Kidney (tissue), 14 donors: Measurements from ENCODE around the gene AUTS2. TPM values are rescaled to one million over a fixed set of nuclear protein-coding genes. Genes with fewer than 3 reads are reported as not detected.

Experiments
- DNase-seq, 5 donors: peaks; one replicate each; pipeline ENCODE4 v3.0.0-alpha.2; 2013 to 2020
- FAIRE-seq: peaks from 2 replicates; lab custom pipeline; 2012; peaks lifted over from hg19 to GRCh38; lab: Jason Lieb, UNC
- H3K27ac ChIP-seq, 2 donors: one replicate each; pipeline ENCODE4 v1.7.0; 2013; ENCODE audit warnings: low read depth in 2 of 2, low read length in 2 of 2, inconsistent platforms in 1 of 2
- H3K27me3 ChIP-seq: one replicate; pipeline ENCODE4 v1.7.1; 2013; ENCODE audit warnings: low read length, inconsistent platforms; ENCODE audit not compliant: control insufficient read depth, insufficient read depth
- H3K36me3 ChIP-seq, 3 donors: one replicate each; pipeline versions ENCODE4 v1.7.0 to v1.7.1; 2013; ENCODE audit warnings: low read length in 3 of 3, control low read depth in 1 of 3, inconsistent platforms in 1 of 3; ENCODE audit not compliant: insufficient read depth in 3 of 3, control insufficient read depth in 2 of 3
- H3K4me1 ChIP-seq, 3 donors: one replicate each; pipeline versions ENCODE4 v1.7.0 to v1.7.1; 2013; ENCODE audit warnings: low read length in 3 of 3, inconsistent platforms in 1 of 3, low read depth in 1 of 3; ENCODE audit not compliant: control insufficient read depth in 2 of 3, insufficient read depth in 2 of 3
- H3K4me3 ChIP-seq, 3 donors: one replicate each; pipeline versions ENCODE4 v1.7.0 to v1.8.1; 2013; ENCODE audit warnings: low read length in 3 of 3, control low read depth in 1 of 3, inconsistent platforms in 1 of 3
- H3K9ac ChIP-seq, 3 donors: one replicate each; pipeline versions ENCODE4 v1.7.0 to v1.7.1; 2013; ENCODE audit warnings: low read length in 3 of 3, control low read depth in 1 of 3, inconsistent platforms in 1 of 3
- H3K9me3 ChIP-seq, 3 donors: one replicate each; pipeline versions ENCODE4 v1.7.0 to v1.7.1; 2013; ENCODE audit warnings: low read length in 3 of 3, control low read depth in 1 of 3, inconsistent platforms in 1 of 3; ENCODE audit not compliant: control insufficient read depth in 2 of 3, insufficient read depth in 1 of 3
- CTCF ChIP-seq: IDR thresholded peaks from 3 replicates; pipeline ENCODE4 v1.5.1; 2012; ENCODE audit warnings: mild to moderate bottlenecking, moderate library complexity, borderline replicate concordance; ENCODE audit not compliant: insufficient read depth; ENCODE audit errors: extremely low read depth
- intact Hi-C: fragments of 100-400 bp; cut with DNase I; formaldehyde crosslinking; loops from one replicate; pipeline ENCODE4 v1.11.1; 2022
- polyA plus RNA-seq: library from polyadenylated mRNA; stranded (reverse); fragments of 350-450 nt; fragmentation: Illumina TruSeq; extraction: RNeasy Lipid Tissue Mini Kit (QIAGEN cat#74804); gene quantifications from one replicate; pipeline ENCODE4 v1.2.3, GENCODE V29; 2014; ENCODE audit warnings: low read depth, low replicate concordance; ENCODE audit not compliant: insufficient read depth
- total RNA-seq: library from RNA; stranded (reverse); fragmentation: NEBNext Ultra II Directional; extraction: Animal tissue kit (Norgen Biotek cat#: 25700); gene quantifications from one replicate; pipeline ENCODE4 v1.2.1, GENCODE V29; 2021
- donor health status: control.
- donor health status: control.
- donor health status: control.
- donor health status: control.
- donor health status: control.
- donor health status: DM: yes; HTN: yes; CAD: no.
- donor health status: Normal renal cell carcinoma (clear cell type).

AUTS2 gene
- total and polyA plus RNA-seq, 2 donors from 2014 or later = 5.2 to 33.8 TPM

GRCh38 chr7:69657331-69657730 is 59.1 kb downstream of the AUTS2 start:
- FAIRE-seq (no peak), DNase-seq (no peak)
- TF ChIP-seq CTCF = no peak
- H3K4me1 ChIP-seq = no peaks in the 10 kb centered on the region
- no peaks in the 10 kb centered on the region for H3K36me3 ChIP-seq
- no peaks in the 10 kb centered on the region for H3K9me3 ChIP-seq
- intact Hi-C loops = no loop called here
- no peak overlapping the region for H3K4me3 ChIP-seq
- H3K27me3 ChIP-seq = no peaks in the 10 kb centered on the region
- H3K27ac ChIP-seq = no peak overlapping the region
- no peak overlapping the region for H3K9ac ChIP-seq

- H3K9ac ChIP-seq = no peak overlapping the region
- no peak for TF ChIP-seq CTCF
- DNase-seq (no peak), FAIRE-seq (no peak)
- H3K4me3 ChIP-seq = no peak overlapping the region
- intact Hi-C loops = no loop called here
- H3K9me3 ChIP-seq = no peaks in the 10 kb centered on the region
- H3K4me1 ChIP-seq = no peaks in the 10 kb centered on the region
- no peaks in the 10 kb centered on the region for H3K27me3 ChIP-seq
- no peak overlapping the region for H3K27ac ChIP-seq
- no peaks in the 10 kb centered on the region for H3K36me3 ChIP-seq
These were observed 59.7 kb downstream of the AUTS2 start for GRCh38 chr7:69657985-69658384.

GRCh38 chr7:69659983-69660382 is 61.7 kb downstream of the AUTS2 start:
- intact Hi-C loops = no loop called here
- Histone ChIP-seq H3K4me3 (no peak overlapping the region), H3K9ac (no peak overlapping the region), H3K36me3 (no peaks in the 10 kb centered on the region), H3K27me3 (no peaks in the 10 kb centered on the region), H3K9me3 (no peaks in the 10 kb centered on the region), H3K4me1 (no peaks in the 10 kb centered on the region), H3K27ac (no peak overlapping the region)
- TF ChIP-seq CTCF = no peak
- FAIRE-seq (no peak), DNase-seq (no peak)

GRCh38 chr7:69661342-69661741 is 63.1 kb downstream of the AUTS2 start:
- no peaks in the 10 kb centered on the region for H3K27me3 ChIP-seq
- H3K9ac ChIP-seq = no peak overlapping the region
- no peaks in the 10 kb centered on the region for H3K4me1 ChIP-seq
- H3K9me3 ChIP-seq = no peaks in the 10 kb centered on the region
- DNase-seq (no peak), FAIRE-seq (no peak)
- TF ChIP-seq CTCF = no peak
- no peak overlapping the region for H3K4me3 ChIP-seq
- H3K36me3 ChIP-seq = no peaks in the 10 kb centered on the region
- H3K27ac ChIP-seq = no peak overlapping the region
- intact Hi-C loops = no loop called here
